WTC11 (cell line): Measurements from ENCODE around the gene NCK1. TPM values are rescaled to one million over a fixed set of nuclear protein-coding genes. Genes with fewer than 3 reads are reported as not detected.

ENCODE experiments used
- ATAC-seq: fragments of 200-7000 bp; cut with Tn5 transposase; 2 replicates; pipeline ENCODE4 v1.10.0; 2021; ENCODE audit warnings: mild to moderate bottlenecking, moderate library complexity
- CTCF ChIA-PET: fragments of 300-600 bp; sonication (Branson Sonifier 250); formaldehyde crosslinking; loops from one replicate; lab custom pipeline; 2021; ENCODE audit warnings: antibody characterized with exemption; lab: Charles Lee
- POLR2A ChIA-PET: fragments of 350-600 bp; sonication (Branson Sonifier 250); formaldehyde crosslinking; loops from one replicate; lab custom pipeline; 2021; ENCODE audit warnings: antibody characterized with exemption; lab: Charles Lee
- DNase-seq: peaks from one replicate; pipeline ENCODE4 v3.0.0; 2021; ENCODE audit warnings: low spot score
- H3K27ac Mint-ChIP-seq: 2 replicates; pipeline ENCODE4 v1.8.0; 2021; ENCODE audit warnings: mixed read lengths
- H3K27me3 Mint-ChIP-seq: 2 replicates; pipeline ENCODE4 v1.8.0; 2021; ENCODE audit warnings: low read depth, mild to moderate bottlenecking, moderate library complexity, mixed read lengths
- H3K36me3 Mint-ChIP-seq: 2 replicates; pipeline ENCODE4 v1.8.0; 2021; ENCODE audit warnings: mixed read lengths
- H3K4me1 Mint-ChIP-seq: 2 replicates; pipeline ENCODE4 v1.8.0; 2022; ENCODE audit warnings: mixed read lengths
- H3K4me3 Mint-ChIP-seq: 2 replicates; pipeline ENCODE4 v1.8.0; 2021; ENCODE audit warnings: mild to moderate bottlenecking, moderate library complexity, mixed read lengths
- H3K9me3 Mint-ChIP-seq: 2 replicates; pipeline ENCODE4 v1.8.0; 2021; ENCODE audit warnings: mixed read lengths
- CBFB ChIP-seq: sonication (generic); formaldehyde crosslinking; IDR thresholded peaks from 2 replicates; pipeline ENCODE4 v1.8.1; 2022; ENCODE audit warnings: mild to moderate bottlenecking, low read depth, missing genetic modification reagents
- CREM ChIP-seq: sonication (generic); formaldehyde crosslinking; IDR thresholded peaks from 2 replicates; pipeline ENCODE4 v1.8.1; 2022; ENCODE audit warnings: mild to moderate bottlenecking, missing genetic modification reagents, moderate library complexity
- ELF4 ChIP-seq: sonication (generic); formaldehyde crosslinking; IDR thresholded peaks from 2 replicates; pipeline ENCODE4 v1.8.1; 2022; ENCODE audit warnings: low read depth, mild to moderate bottlenecking, moderate library complexity, missing genetic modification reagents
- FOXP1 ChIP-seq: sonication (generic); formaldehyde crosslinking; IDR thresholded peaks from 2 replicates; pipeline ENCODE4 v1.8.0; 2022; ENCODE audit warnings: missing genetic modification reagents, mild to moderate bottlenecking, moderate library complexity, borderline replicate concordance
- JAZF1 ChIP-seq: fragments of 250-450 bp; sonication (Bioruptor Pico); IDR thresholded peaks from 2 replicates; pipeline ENCODE4 v1.9.0; 2021; ENCODE audit warnings: moderate library complexity, mild to moderate bottlenecking, inconsistent platforms
- NFE2L1 ChIP-seq: sonication (generic); formaldehyde crosslinking; IDR thresholded peaks from 2 replicates; pipeline ENCODE4 v1.8.1; 2023; ENCODE audit warnings: missing genetic modification reagents
- NFYB ChIP-seq: sonication (generic); formaldehyde crosslinking; conservative IDR thresholded peaks from 2 replicates; pipeline ENCODE4 v1.8.0; 2022; ENCODE audit warnings: low read depth, missing genetic modification reagents
- NR1H2 ChIP-seq: sonication (generic); formaldehyde crosslinking; IDR thresholded peaks from 2 replicates; pipeline ENCODE4 v1.9.0; 2021; ENCODE audit warnings: mild to moderate bottlenecking, moderate library complexity, missing genetic modification reagents
- SP1 ChIP-seq: sonication (generic); formaldehyde crosslinking; conservative IDR thresholded peaks from 2 replicates; pipeline ENCODE4 v1.8.1; 2022; ENCODE audit warnings: missing genetic modification reagents
- TEAD4 ChIP-seq: sonication (generic); formaldehyde crosslinking; IDR thresholded peaks from 2 replicates; pipeline ENCODE4 v1.8.0; 2022; ENCODE audit warnings: mild to moderate bottlenecking, missing genetic modification reagents
- TP53 ChIP-seq: sonication (generic); formaldehyde crosslinking; IDR thresholded peaks from 2 replicates; pipeline ENCODE4 v1.8.1; 2023; ENCODE audit warnings: mild to moderate bottlenecking, missing genetic modification reagents
- ZNF263 ChIP-seq: sonication (generic); formaldehyde crosslinking; IDR thresholded peaks from 2 replicates; pipeline ENCODE4 v1.8.1; 2022; ENCODE audit warnings: low read depth, mild to moderate bottlenecking, moderate library complexity, missing genetic modification reagents
- ZNF671 ChIP-seq: fragments of 250-450 bp; sonication (Bioruptor Pico); IDR thresholded peaks from 2 replicates; pipeline ENCODE4 v1.8.0; 2021; ENCODE audit warnings: mild to moderate bottlenecking
- total RNA-seq: library from RNA; stranded (reverse); gene quantifications from 3 replicates; pipeline ENCODE4 v1.2.3, GENCODE V29; 2021
- TF ChIP-seq, protein P1 (sequence below): sonication (generic); formaldehyde crosslinking; IDR thresholded peaks from 2 replicates; pipeline ENCODE4 v1.8.1; 2022; ENCODE audit warnings: low read depth, missing genetic modification reagents, borderline replicate concordance
- TF ChIP-seq, protein P2 (sequence below): sonication (generic); formaldehyde crosslinking; IDR thresholded peaks from 2 replicates; pipeline ENCODE4 v1.8.1; 2022; ENCODE audit warnings: missing genetic modification reagents, borderline replicate concordance
- TF ChIP-seq, protein P3 (sequence below): fragments of 250-450 bp; sonication (Bioruptor Pico); IDR thresholded peaks from 2 replicates; pipeline ENCODE4 v1.9.0; 2021; ENCODE audit warnings: mild to moderate bottlenecking, borderline replicate concordance
- TF ChIP-seq, protein P4 (sequence below): sonication (generic); formaldehyde crosslinking; IDR thresholded peaks from 2 replicates; pipeline ENCODE4 v1.8.1; 2023; ENCODE audit warnings: mild to moderate bottlenecking, missing genetic modification reagents
- TF ChIP-seq, protein P5 (sequence below): sonication (generic); formaldehyde crosslinking; IDR thresholded peaks from 2 replicates; pipeline ENCODE4 v1.8.1; 2022; ENCODE audit warnings: mild to moderate bottlenecking, missing genetic modification reagents, moderate library complexity, borderline replicate concordance
- TF ChIP-seq, protein P6 (sequence below): fragments of 250-450 bp; sonication (Bioruptor Pico); IDR thresholded peaks from 2 replicates; pipeline ENCODE4 v2.1.2; 2022; ENCODE audit warnings: mild to moderate bottlenecking, moderate library complexity
- TF ChIP-seq, protein P7 (sequence below): sonication (generic); formaldehyde crosslinking; IDR thresholded peaks from 2 replicates; pipeline ENCODE4 v1.8.1; 2022; ENCODE audit warnings: low read depth, mild to moderate bottlenecking, moderate library complexity, missing genetic modification reagents, borderline replicate concordance

NCK1 gene
- total RNA-seq, 1 experiment from 2014 or later = 28.9 TPM

DNA sequence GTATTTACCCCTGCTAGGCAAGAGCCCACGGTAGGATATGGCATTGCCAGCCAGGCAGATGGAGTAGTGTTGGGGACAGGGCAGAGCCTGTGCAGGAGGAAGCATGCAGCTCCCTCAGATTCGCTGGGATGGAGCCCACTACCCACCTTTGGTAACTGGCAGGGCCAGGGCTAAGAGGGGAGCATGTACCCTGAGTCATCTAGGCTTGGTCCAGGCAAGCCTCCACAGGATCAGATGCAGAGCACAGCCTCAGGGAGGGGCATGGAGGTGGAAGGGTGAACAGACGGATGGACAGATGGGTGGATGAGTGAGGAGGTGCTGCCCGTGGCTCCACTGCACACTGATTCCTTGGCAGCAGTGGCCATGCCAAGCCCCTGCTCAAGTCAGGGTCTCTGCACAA, 128.8 kb downstream of the NCK1 start (continued):
- TF ChIP-seq, protein P1, sequence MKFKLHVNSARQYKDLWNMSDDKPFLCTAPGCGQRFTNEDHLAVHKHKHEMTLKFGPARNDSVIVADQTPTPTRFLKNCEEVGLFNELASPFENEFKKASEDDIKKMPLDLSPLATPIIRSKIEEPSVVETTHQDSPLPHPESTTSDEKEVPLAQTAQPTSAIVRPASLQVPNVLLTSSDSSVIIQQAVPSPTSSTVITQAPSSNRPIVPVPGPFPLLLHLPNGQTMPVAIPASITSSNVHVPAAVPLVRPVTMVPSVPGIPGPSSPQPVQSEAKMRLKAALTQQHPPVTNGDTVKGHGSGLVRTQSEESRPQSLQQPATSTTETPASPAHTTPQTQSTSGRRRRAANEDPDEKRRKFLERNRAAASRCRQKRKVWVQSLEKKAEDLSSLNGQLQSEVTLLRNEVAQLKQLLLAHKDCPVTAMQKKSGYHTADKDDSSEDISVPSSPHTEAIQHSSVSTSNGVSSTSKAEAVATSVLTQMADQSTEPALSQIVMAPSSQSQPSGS (CRISPR knock-in tag) = no peak
- no peak for TF ChIP-seq JAZF1 (CRISPR knock-in tag)
- no peak for TF ChIP-seq TEAD4 (CRISPR knock-in tag)
- TF ChIP-seq, protein P2, sequence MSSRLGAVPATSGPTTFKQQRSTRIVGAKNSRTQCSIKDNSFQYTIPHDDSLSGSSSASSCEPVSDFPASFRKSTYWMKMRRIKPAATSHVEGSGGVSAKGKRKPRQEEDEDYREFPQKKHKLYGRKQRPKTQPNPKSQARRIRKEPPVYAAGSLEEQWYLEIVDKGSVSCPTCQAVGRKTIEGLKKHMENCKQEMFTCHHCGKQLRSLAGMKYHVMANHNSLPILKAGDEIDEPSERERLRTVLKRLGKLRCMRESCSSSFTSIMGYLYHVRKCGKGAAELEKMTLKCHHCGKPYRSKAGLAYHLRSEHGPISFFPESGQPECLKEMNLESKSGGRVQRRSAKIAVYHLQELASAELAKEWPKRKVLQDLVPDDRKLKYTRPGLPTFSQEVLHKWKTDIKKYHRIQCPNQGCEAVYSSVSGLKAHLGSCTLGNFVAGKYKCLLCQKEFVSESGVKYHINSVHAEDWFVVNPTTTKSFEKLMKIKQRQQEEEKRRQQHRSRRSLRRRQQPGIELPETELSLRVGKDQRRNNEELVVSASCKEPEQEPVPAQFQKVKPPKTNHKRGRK (CRISPR knock-in tag) = no peak

DNA sequence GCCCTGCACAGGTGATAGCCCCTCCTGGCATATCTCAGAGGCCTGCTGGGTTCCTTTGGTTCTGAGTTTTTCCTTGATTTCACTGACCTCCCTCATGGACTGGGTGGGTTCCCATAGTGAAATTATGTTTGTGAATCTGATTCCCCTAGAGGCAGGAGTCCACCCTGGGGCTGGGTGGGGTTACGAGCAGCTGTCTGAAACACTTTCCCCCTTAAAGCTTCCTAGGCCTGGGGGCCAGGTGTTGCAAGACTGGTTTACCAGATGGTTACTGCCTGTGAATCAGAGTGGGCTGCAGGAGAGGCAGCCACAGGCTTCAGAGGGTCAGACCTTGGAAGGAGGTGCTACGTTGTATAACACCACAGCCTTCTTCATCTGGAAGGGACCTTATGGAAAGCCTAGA, 130.1 kb downstream of the NCK1 start:
- CTCF ChIA-PET = no interaction called here
- no peaks in the 10 kb centered on the region for H3K4me1 Mint-ChIP-seq

DNA sequence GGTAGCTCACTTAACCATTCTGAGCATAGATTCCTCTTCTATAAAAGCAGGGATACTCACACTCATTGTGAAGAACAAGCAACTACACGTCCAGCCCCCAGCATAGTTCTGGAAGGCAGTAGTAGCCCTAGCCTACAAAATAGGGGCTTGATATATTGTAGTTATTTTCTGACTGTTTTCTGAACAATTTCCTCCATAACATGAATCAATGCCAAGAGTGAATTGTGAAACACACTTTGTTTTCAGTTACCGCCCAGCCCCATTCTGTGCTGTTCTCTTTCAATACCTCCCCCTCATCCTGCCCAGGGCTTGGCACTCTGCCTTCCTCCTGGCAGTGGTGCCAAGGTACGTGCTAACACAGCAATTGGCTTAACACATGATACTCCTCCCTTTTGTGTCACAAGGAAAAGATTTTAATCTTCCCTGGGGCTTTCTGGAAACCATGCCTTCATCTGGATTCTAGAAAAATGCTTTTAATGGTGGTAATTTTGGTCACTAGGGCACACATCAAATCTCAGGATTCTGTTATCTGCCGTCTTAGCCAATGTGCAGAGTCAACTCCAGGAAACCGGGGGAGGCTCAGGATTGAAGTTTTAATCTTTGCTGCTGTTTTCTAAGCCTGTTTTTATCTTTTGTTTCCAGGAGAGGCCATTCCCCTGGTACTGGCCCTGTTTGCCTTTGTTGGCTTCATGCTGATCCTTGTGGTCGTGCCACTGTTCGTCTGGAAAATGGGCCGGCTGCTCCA, 132.9 kb downstream of the NCK1 start:
- Mint-ChIP-seq H3K4me3 (no peak overlapping the region), H3K4me1 (no peaks in the 10 kb centered on the region), H3K27ac (no peak overlapping the region), H3K27me3 (no peaks in the 10 kb centered on the region), H3K36me3 (no peaks in the 10 kb centered on the region), H3K9me3 (no peaks in the 10 kb centered on the region)
- ChIA-PET CTCF (no interaction called here), POLR2A (no interaction called here)
- ATAC-seq (no peak), DNase-seq (no peak)
- TF ChIP-seq, protein P3, sequence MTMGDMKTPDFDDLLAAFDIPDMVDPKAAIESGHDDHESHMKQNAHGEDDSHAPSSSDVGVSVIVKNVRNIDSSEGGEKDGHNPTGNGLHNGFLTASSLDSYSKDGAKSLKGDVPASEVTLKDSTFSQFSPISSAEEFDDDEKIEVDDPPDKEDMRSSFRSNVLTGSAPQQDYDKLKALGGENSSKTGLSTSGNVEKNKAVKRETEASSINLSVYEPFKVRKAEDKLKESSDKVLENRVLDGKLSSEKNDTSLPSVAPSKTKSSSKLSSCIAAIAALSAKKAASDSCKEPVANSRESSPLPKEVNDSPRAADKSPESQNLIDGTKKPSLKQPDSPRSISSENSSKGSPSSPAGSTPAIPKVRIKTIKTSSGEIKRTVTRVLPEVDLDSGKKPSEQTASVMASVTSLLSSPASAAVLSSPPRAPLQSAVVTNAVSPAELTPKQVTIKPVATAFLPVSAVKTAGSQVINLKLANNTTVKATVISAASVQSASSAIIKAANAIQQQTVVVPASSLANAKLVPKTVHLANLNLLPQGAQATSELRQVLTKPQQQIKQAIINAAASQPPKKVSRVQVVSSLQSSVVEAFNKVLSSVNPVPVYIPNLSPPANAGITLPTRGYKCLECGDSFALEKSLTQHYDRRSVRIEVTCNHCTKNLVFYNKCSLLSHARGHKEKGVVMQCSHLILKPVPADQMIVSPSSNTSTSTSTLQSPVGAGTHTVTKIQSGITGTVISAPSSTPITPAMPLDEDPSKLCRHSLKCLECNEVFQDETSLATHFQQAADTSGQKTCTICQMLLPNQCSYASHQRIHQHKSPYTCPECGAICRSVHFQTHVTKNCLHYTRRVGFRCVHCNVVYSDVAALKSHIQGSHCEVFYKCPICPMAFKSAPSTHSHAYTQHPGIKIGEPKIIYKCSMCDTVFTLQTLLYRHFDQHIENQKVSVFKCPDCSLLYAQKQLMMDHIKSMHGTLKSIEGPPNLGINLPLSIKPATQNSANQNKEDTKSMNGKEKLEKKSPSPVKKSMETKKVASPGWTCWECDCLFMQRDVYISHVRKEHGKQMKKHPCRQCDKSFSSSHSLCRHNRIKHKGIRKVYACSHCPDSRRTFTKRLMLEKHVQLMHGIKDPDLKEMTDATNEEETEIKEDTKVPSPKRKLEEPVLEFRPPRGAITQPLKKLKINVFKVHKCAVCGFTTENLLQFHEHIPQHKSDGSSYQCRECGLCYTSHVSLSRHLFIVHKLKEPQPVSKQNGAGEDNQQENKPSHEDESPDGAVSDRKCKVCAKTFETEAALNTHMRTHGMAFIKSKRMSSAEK (CRISPR knock-in tag) = no peak
- no peak for TF ChIP-seq ELF4 (CRISPR knock-in tag)
- TF ChIP-seq, protein P4, sequence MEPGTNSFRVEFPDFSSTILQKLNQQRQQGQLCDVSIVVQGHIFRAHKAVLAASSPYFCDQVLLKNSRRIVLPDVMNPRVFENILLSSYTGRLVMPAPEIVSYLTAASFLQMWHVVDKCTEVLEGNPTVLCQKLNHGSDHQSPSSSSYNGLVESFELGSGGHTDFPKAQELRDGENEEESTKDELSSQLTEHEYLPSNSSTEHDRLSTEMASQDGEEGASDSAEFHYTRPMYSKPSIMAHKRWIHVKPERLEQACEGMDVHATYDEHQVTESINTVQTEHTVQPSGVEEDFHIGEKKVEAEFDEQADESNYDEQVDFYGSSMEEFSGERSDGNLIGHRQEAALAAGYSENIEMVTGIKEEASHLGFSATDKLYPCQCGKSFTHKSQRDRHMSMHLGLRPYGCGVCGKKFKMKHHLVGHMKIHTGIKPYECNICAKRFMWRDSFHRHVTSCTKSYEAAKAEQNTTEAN (CRISPR knock-in tag) = no peak
- TF ChIP-seq ZNF263 = no peak
- no peak for TF ChIP-seq FOXP1
- TF ChIP-seq CBFB (CRISPR knock-in tag) = no peak
- TF ChIP-seq, protein P5, sequence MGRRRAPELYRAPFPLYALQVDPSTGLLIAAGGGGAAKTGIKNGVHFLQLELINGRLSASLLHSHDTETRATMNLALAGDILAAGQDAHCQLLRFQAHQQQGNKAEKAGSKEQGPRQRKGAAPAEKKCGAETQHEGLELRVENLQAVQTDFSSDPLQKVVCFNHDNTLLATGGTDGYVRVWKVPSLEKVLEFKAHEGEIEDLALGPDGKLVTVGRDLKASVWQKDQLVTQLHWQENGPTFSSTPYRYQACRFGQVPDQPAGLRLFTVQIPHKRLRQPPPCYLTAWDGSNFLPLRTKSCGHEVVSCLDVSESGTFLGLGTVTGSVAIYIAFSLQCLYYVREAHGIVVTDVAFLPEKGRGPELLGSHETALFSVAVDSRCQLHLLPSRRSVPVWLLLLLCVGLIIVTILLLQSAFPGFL (CRISPR knock-in tag) = no peak
- TF ChIP-seq, protein P2 (CRISPR knock-in tag) = no peak
- TF ChIP-seq NFE2L1 (CRISPR knock-in tag) = no peak

More for the DNA sequence above, 130.1 kb downstream of the NCK1 start:
- Mint-ChIP-seq H3K9me3 (peaks cover 16% of the 10 kb centered on the region), H3K4me3 (no peak overlapping the region), H3K27ac (no peak overlapping the region), H3K36me3 (peaks cover 14% of the 10 kb centered on the region), H3K27me3 (no peaks in the 10 kb centered on the region)
- DNase-seq = no peak
- POLR2A ChIA-PET = no interaction called here
- TF ChIP-seq, protein P6, sequence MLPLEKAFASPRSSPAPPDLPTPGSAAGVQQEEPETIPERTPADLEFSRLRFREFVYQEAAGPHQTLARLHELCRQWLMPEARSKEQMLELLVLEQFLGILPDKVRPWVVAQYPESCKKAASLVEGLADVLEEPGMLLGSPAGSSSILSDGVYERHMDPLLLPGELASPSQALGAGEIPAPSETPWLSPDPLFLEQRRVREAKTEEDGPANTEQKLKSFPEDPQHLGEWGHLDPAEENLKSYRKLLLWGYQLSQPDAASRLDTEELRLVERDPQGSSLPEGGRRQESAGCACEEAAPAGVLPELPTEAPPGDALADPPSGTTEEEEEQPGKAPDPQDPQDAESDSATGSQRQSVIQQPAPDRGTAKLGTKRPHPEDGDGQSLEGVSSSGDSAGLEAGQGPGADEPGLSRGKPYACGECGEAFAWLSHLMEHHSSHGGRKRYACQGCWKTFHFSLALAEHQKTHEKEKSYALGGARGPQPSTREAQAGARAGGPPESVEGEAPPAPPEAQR = no peak
- no peak for TF ChIP-seq NR1H2
- no peak for TF ChIP-seq NFYB (CRISPR knock-in tag)
- TF ChIP-seq CREM = no peak
- TF ChIP-seq SP1 (CRISPR knock-in tag) = no peak
- TF ChIP-seq TP53 (CRISPR knock-in tag) = no peak
- TF ChIP-seq, protein P7, sequence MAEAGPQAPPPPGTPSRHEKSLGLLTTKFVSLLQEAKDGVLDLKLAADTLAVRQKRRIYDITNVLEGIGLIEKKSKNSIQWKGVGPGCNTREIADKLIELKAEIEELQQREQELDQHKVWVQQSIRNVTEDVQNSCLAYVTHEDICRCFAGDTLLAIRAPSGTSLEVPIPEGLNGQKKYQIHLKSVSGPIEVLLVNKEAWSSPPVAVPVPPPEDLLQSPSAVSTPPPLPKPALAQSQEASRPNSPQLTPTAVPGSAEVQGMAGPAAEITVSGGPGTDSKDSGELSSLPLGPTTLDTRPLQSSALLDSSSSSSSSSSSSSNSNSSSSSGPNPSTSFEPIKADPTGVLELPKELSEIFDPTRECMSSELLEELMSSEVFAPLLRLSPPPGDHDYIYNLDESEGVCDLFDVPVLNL = no peak
- no peak for TF ChIP-seq ZNF671 (CRISPR knock-in tag)
- ATAC-seq = no peak
